HG02759 (cell line): Measurements from ENCODE around the gene OTOL1.

Experiments used
- ATAC-seq: cut with Tn5 transposase; IDR thresholded peaks from one replicate; pipeline ENCODE4 v1.9.1; 2021; ENCODE audit warnings: mild to moderate bottlenecking, moderate library complexity; ENCODE audit not compliant: unreplicated experiment

OTOL1 gene

DNA sequence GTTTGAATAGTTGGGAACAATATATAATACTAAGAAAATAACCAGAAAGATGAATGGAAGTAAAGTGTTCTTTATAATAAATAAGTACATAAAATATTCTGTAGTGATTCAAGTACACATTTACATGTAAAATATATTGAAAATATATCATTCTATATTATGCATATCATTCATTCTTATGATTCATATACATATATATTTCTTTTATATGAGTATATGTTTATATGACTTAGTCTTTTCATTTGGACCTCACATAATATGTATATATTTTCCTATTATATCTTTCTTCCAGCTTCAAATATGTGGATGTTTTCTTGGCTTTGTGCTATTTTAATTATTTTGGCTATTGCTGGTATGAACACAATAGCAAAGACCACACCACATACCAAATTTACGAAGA, at the start of gene OTOL1:
Gene OTOL1, plus strand, starts transcription at position 301 of the 400 bp plus-strand sequence. Its CDS starts 0 bp downstream, at position 301.
- no peak for ATAC-seq

DNA sequence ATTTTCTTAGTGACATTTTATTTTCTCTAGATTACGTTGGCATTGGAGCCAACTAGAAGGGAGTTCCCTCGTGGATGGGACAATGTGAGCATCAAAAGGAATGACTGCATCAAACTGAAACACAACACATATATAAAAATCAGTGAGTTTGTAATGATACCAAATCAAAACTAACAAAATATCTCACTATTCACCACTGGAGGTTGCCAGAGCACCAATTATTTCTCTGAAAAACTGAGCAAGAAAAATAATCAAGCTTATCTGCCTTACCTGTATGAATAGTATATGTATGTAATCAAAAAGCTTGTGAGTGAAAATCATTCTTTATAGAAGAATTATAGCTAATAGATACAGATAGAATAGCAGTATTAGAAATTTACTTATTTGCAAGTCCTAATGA, 46.8 kb upstream of the OTOL1 start:
- no peak for ATAC-seq

DNA sequence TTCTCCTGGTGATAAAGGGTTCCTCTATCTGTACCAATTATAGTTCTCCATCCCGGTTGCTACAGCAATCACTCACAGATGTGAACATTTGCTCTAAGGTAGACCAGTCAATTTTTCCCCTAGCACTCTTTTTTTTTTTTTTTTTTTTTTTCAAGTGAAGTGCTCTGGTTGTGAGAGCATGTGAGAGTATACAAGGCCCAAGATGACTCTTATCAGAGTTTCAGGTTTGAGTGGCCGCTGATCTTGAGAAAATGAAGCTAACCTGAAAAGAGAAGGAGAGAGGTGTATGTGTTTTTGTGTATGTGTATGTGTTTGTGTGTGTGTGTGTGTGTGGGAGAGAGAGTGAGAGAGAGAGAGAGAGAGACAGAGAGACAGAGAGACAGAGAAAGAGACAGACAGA, 44.4 kb upstream of the OTOL1 start:
- ATAC-seq: no peak

DNA sequence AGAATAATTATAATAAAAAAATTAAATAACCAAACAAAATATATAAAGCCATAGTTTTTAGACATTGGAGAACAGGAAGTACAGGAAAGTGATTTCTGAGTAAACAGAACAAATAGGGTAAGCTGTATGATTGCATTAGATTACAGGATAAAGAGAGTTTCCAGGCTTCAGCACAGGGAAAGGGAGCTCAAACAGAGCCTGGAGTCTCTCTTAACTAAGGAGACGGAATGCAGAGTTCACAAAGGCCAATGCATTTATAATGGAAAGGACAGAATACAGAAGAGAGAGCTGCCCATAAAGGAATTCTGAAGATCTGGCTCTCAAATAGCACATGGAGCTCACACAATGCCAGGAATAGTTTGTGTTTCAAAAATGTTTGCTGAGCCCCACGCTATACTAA, 42.0 kb upstream of the OTOL1 start:
- no peak for ATAC-seq

DNA sequence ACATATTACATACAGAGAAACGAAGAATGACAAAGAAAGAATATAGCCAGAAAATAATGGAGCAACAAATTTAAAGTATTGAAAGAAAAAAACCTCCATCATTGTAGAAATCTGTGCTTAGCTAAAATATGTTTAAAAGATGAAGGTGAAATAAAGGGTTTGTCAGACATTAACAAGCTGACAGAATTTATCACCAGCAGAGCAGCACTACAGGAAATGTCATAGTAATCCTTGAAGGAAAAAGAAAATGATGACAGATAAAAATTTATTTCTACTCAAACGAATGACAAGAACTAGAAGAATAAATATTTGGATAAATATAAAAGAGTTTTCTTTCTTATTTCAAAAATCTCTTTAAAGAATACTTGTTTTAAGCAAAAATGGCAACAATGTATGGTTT, 40.6 kb upstream of the OTOL1 start:
- no peak for ATAC-seq

DNA sequence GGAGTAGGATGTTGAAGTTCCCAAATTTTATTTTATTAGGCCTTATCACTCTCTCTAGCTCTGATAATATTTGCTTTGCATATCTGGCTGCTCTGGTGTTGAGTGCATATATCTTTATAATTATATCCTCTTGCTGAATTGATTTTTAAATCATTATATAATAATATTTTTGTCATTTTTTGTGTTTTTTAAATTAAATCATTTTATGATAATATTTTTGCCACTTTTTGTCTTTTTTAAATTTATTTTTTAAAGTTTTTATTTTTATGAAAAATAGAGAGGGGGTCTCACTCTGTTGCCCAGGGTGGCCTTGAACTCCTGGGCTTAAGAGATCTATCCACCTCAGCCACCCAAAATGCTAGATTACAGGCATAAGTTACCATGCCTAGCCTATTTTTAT, 34.5 kb upstream of the OTOL1 start:
- ATAC-seq: no peak

DNA sequence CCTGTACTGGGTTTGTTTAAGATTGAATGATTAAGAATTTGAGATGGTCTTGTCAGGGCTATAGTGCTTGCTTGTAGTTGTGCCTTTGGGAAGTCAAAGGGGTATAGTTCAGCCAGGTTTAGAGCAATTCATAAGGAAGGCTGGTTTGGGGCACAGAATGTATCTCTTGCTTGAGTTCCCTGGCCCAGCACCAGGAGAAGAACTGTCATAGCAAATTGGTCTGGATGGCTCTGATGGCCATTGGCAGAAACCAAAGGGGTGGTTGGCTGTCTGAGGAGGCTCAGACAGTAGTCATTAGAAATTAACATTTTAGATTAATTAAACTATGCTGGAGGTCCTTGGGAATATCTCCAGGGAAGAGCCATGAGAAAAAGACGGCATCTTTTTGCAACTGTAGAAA, 25.4 kb upstream of the OTOL1 start:
- no peak for ATAC-seq

DNA sequence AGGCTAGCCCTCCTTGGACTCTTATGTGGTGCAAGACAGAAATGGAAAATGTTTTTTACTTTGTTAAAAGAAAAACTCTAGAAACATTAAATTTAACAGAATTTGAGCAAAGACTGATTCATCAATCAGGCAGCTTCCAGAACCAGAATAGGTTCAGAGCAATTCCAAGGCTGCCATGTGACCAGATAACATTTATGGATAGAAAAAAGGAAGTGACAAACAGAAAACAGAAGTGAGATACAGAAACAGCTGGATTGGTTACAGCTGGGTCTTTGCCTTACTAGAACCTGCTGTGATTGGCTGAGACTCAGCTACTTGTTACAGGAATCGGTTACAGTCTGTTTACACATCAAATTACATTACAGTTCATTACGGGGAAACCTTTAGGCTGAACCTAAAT, 22.5 kb upstream of the OTOL1 start:
- ATAC-seq: no peak

DNA sequence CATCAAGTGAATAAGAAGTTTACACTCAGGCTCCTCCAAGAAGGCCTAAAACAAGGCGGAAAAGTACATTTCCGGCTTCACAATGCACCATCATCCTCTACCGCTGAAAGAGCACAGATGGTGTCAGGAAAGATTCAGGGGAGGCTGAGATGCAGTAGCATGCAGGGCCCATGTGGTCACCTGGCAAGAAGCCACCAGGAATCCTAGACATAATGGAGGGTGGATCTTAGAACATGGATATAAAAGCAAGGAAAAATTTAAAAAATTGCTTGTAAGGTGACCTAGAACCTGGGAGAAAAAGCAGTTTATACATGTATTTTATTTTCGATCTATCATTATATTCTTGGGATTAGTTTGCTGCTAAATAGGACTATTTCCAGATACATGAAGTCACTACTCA, 21.9 kb upstream of the OTOL1 start:
- ATAC-seq: no peak

DNA sequence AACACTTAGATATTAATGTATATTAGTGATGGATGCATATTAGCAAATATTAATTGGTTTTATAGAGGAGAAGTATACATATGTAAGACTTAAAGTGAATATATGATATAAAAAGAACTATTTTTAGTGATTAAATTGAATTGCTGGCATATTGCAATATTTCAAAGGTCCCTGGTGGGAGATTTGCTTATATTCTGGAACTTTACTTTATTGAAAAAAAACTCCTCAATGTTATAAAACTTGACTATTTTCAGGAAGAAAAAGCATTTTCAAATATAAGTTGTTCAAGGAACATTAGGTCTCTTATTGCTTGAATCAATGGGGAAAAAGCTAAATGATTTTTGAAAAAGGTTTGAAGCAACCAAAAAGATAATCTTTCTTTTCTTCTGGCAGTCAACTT, 21.4 kb upstream of the OTOL1 start:
- ATAC-seq: no peak

DNA sequence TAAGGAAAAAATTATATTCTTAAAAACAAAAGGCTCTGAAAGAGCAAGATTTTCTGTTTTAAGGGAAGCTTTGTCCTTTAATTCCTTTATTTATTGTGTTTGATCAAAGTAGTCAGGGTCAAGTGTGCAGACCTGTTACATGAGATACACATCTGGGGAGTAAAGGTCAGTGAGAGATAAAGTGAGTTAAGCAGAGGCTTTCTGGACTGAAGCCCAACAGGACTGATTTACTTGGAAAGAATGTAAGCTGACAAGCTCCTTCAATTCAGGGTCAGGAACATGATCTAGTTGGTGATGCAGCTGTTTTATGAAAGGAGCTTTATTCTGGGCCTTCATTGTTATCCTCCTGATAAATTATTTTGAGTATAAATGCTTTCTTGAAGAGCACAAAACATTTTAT, 20.7 kb upstream of the OTOL1 start:
- no peak for ATAC-seq

DNA sequence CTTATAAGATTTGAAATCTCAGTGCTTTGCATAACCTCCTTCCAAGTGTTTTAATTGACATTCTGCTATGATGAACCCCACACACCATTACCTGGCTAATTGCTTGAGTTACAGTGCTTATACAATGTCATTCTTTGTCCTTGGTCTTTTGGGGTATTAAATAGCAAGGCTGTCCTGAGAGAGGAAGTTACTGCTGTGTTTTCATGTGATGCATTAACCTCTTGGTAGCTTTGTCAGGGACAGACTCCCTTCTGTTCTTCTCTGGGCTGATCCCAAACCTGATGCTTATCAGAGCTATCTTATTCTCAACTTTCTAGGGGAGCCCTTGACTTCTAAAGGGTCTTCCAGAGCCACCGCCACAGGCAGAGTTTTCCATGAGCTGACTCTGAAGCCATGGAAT, 12.4 kb upstream of the OTOL1 start:
- no peak for ATAC-seq

DNA sequence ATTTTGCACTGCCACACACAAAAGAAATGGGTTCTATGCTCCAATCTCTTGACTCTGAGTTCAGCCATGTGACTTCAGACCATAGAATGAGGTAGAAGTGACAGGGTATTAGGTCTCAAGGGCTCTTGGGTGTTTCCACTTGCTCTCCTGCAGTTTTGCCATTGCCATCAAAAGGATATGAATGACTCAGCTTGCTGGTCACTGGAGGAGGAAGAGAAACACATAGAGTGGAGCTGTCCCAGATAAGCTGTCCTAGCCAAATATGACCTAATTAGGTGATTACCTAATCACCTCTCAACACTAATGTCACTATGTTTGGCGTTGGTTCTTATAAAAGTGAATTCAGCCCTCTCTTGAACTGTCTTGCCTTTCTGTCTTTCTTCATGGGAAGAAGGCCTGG, 8.3 kb upstream of the OTOL1 start:
- peak; percentile 68 for ATAC-seq

DNA sequence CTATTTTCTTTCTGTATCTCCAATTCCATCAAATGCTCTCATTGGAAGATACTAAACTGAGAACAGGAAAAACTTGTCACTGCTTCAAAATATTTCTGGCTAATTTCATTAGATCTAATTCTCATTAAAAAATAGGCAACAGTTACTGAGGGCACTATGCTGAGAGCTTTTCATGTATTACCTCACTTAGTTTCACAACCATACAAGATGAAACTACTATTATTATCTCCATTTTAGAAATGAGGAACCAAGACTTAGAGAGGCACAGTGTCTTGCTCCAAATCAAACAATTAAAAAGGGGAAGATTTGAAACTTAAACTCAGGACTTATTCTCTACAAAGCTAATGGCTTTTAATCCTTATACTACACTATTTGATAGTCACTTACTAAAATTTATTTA, 7.2 kb upstream of the OTOL1 start:
- ATAC-seq: peak; percentile 86

DNA sequence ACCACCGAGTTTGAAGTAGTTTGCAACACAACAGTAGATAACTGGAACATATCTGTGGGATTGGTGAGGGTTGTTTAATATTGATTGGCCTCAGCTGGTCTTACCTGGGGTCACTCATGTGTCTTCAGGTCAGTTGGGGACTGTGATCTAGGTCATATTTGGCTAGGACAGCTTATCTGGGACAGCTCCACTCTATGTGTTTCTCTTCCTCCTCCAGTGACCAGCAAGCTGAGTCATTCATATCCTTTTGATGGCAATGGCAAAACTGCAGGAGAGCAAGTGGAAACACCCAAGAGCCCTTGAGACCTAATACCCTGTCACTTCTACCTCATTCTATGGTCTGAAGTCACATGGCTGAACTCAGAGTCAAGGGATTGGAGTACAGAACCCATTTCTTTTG, 5.8 kb upstream of the OTOL1 start:
- peak; percentile 54 for ATAC-seq

DNA sequence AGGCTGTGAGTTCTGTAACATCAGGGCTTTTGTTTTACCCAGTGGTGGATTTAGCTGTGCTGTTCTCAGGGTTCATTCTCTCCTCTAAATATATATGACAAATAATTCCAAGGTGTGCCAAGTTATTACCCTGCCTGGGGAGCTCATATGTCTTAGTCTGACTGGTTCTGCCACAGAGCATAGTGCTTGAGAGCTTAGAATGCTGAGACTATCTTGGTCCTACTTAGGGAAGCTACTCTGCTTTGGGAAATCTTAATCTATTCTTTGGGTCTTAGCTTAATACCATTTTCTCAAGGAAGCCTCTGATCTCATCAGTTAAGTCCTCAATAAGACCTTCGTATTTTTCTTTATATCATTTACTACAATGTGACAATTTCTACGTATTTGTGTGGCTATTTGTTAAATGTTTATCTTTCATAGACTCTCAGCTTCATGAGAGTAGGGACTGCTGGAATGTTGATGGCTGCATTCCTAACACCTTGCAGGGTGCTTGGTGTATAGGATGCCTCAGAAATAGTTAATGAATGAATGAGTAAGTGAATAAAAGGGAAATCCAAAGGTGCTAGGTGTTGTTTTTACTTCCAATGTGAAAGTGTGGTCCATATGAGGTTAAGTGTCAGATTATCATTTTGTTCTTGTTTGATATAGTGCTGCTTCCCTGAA, 1.8 kb downstream of the OTOL1 start:
- no peak for ATAC-seq

DNA sequence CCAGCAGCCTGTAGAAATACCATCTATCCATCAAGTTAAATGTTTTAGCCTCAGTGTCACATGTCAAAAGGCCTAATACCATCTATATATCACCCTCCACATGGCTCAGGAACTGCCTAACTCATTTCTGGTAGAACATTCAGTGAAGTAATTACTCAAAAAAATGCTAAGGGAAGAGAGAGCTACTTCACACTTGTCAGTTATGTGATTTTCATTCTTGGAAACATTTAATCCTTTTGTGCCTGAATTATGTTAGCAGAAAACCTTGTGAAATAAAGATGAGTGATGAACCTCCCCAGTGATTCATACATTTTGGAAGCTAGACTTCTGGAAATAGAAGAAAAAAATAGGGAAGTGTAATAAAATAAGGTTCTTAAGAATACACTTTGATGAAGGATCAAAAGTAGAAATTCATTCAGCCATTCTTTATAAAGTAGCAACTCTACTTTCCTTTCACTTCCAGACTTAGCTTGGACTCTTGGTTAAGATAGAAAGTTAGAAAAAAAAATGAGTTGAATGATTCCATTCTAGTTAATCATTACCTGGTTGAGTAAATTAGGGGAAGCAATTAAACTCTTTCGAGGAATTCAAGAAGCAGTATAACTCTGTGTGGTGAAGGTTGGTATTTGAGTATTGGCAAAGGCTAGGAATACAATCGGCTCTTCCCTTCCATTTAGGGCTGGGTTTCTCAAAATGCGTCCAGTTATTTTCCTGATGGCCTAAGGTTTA, 3.6 kb downstream of the OTOL1 start:
- ATAC-seq: no peak

DNA sequence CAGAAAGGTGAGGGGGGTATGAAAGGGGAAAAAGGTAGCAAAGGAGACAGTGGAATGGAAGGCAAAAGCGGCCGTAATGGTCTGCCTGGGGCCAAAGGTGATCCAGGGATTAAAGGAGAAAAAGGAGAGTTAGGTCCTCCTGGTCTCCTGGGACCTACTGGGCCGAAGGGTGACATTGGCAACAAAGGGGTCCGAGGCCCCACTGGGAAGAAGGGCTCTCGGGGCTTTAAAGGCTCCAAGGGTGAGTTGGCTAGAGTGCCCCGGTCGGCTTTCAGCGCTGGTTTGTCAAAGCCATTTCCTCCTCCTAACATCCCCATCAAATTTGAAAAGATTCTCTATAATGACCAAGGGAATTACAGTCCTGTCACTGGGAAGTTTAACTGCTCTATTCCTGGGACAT, 6.7 kb downstream of the OTOL1 start:
- no peak for ATAC-seq

DNA sequence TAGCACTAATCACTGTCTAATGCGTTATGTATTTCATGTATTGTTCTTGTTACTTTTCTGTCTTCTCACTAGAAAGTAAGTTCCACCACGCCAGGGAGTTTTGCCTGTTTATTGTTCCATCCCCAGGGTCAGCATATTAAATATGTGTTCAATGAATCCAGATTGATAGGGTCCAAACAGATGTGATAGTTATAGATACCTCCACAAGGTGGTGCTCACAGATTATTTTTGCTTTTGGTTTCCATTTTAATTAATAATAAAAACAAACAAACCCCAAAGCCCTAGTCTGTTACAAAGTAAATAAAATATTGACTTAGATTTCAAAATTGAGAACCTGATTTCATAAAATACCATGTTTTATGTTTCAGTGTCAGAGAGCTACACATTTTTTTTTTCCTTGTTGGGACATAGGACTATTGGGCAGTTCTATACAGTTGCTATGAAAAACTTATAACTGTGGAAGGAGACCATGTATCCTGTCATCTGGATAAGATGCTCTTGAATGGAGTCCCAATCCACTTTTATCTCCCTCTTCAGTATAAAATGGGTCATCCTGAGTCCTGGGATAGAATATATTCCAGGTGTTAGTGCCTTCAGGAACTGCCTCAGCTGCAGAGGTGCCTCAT, 12.4 kb downstream of the OTOL1 start:
- peak; percentile 72 for ATAC-seq

DNA sequence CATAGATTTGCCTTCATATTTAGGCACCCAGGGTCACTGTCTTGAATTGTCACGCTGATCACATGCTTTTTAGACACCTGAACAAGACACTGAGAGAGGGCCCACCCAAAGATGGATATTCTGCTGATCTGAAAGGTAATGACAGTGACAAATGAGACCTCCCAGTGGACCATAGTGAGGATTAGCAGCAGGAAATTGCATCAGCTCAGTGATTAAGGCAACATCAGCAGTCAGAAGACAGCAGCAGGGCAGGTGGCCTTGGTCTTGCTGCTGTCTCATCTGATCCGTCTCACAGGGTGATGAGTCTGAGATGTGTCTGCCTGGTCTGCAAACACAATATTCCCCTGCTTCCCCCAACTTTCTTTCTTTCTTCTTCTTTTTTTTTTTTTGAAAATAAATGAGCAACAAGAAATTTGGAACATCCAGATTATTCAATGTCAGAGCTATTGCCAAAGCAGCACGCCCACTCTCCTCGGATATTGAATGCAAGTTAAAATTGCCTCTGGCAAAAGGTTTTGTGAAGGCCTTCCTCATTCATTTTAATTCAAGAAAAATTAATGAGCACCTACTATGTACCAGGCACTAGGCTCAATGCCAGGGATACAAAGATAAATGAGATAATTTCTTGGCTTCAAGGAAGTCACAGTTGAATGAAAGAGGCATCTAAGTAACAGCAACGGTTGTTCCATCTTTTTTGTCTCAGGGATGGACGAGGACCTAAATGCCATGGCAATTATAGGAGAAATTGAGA, 14.1 kb downstream of the OTOL1 start:
- no peak for ATAC-seq

DNA sequence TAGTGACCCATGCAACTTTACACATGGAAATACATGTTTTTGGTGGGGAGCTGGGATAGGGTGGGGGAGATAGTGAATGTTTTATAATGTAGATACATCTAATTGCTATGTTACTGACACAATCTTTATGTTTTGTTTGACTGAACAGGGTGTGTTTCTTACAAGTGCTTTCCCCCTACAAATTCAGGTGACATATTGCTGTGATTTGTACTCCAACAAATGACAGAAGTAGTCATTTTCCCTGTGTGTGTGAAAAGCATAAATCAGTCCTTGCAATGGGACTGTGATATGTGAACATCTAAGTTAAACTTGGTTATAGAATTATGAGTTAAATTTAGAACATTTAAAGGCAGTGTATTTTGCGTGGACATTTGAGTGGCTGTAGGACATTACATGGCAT, 27.3 kb downstream of the OTOL1 start:
- no peak for ATAC-seq

DNA sequence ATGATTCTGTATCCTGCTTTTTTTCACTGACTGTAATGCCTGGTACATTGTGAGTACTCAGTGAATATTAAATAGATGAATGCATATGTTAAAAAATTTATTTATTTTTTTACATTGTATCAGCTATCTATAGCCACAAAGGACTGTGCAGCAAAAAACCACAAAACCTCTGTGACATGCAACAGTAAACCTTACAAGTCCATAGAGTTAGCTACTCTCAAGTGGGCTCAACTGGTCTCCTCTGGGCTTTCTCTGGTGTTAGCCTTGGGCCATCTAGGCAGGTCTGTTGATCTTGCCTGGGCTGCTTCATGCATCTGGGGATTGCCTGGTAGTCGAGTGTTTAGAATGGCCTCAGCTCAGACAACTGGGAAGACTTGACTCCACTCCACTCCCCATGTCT, 35.3 kb downstream of the OTOL1 start:
- ATAC-seq: no peak
